KBM-7 (cell line): ENCODE data around the gene CTSE.
"Not testable (repeated sequence)": the region's sequence is repeated elsewhere in the genome, so short reads cannot be mapped to it uniquely, and the experiment has no call there.

Experiments used
- DNase-seq: peaks from one replicate; pipeline ENCODE4 v3.0.0-alpha.2; 2015
- in situ Hi-C: fragments of 300-500 bp; cut with MboI; formaldehyde crosslinking; loops from 2 replicates; pipeline ENCODE4 v1.14.3; 2020; ENCODE audit warnings: low sequenced_read_pairs, low pct_unique_long_range_greater_than_20kb, mixed read lengths

Gene CTSE

DNA sequence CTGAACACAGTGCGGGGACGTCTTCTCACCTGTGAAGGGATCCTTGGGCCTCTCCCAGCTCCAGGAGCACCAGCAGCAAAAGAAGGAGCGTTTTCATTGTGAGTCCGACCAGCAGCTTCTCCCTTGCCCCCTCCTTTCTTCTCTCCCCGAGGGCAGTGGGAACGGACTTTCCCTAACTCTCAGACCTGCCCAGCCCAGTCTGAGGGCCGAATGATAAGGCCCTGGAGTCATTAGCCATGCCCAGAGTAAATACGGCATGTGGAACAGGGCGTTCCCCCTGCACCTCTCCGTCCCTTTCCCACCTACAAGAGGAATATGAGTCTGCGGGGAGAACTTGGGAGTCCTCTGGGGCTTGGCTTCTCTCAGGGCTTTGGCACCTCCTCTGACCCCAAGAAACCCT, at the start of gene CTSE:
Gene CTSE (minus strand): TSS at position 201 of the 400 bp plus-strand sequence. CDS start 104 bp downstream, at position 97.
- in situ Hi-C loops: no loop called here
- DNase-seq: no peak

DNA sequence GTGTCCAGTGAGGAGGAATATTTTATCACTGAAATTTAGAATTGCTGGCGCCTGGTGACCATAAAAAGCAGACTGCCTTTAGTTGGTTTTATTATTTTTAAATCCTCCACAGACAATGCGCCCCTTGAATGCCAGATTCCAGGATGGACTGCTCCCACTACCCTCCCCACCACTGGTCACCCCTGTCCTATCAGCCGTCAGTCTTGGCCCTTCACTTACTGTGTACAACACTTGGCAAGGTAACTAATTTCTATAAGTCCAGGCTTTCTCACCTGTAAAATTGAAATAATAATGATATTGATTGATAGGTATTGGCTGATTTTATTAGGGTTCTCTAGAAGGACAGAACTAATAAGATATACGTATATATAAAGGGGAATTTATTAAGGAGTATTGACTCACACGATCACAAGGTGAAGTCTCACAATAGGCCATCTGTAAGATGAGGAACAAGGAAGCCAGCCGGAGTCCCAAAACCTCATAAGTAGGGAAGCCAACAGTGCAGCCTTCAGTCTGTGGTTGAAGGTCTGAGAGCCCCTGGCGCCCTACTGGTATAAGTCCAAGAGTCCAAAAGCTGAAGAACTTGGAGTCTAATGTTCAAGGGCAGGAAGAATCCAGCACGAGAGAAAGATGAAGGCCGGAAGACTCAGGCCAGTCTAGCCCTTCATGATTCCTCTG, 47.1 kb upstream of the CTSE start:
- in situ Hi-C loops: no loop called here
- DNase-seq: no peak

GRCh38 chr1:206068314-206068713, 44.6 kb upstream of the CTSE start:
- no peak for DNase-seq
- in situ Hi-C loops: no loop called here

GRCh38 chr1:206067486-206068227, 44.0 kb upstream of the CTSE start:
- no peak for DNase-seq
- in situ Hi-C loops: no loop called here

GRCh38 chr1:206066479-206067171, 42.9 kb upstream of the CTSE start:
- no peak for DNase-seq

GRCh38 chr1:206065547-206066145, 42.0 kb upstream of the CTSE start:
- no peak for DNase-seq
- in situ Hi-C loops: no loop called here

More at GRCh38 chr1:206066479-206067171, 42.9 kb upstream of the CTSE start:
- in situ Hi-C loops: no loop called here

- DNase-seq, in situ Hi-C loops: not testable (repeated sequence)
These were observed 40.8 kb upstream of the CTSE start for GRCh38 chr1:206064501-206064900.

- DNase-seq, in situ Hi-C loops: not testable (repeated sequence)
These were observed 40.3 kb upstream of the CTSE start for GRCh38 chr1:206064001-206064400.

- in situ Hi-C loops: no loop called here
- DNase-seq: no peak
These were observed 38.8 kb upstream of the CTSE start for GRCh38 chr1:206062464-206062863.

DNA sequence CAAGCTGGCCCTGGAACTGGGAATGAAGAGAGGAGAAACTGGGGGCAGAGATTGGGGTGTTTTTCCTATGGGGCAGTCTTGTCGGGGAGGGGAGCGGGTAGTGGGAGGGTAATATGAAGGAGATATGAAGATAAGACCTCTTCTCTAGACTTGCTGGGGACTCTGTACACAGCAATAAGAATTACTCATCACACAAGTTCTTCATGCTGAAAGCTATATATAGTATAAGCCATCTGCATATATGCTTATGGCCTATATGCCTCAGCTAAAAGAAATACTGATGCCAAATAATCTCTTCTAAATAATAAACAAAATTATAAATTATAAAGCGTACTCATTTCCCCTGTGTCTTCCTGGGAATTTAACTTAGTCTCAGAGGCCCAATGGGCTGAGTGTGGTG, 37.1 kb upstream of the CTSE start:
- in situ Hi-C loops: no loop called here
- no peak for DNase-seq

GRCh38 chr1:206059355-206059915, 35.7 kb upstream of the CTSE start:
- no peak for DNase-seq
- in situ Hi-C loops: no loop called here

DNA sequence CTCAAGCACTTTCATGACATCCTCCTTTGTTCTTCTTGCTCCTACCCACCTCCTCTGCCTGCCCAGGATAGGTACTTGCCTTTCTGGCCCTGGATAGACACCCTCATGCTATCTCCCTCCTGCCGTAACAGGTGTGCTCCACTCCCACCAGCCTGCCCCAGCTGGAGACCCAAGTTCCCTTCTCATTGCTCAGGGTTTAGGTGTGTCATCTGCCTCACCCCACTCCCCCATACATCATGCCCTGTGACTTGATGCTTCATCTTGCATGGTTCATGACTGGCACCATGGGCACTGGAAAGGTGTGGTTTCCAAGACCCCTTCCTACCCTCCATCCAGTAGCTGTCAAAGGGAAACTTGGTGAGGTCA, 35.2 kb upstream of the CTSE start:
- DNase-seq: no peak
- in situ Hi-C loops: no loop called here

DNA sequence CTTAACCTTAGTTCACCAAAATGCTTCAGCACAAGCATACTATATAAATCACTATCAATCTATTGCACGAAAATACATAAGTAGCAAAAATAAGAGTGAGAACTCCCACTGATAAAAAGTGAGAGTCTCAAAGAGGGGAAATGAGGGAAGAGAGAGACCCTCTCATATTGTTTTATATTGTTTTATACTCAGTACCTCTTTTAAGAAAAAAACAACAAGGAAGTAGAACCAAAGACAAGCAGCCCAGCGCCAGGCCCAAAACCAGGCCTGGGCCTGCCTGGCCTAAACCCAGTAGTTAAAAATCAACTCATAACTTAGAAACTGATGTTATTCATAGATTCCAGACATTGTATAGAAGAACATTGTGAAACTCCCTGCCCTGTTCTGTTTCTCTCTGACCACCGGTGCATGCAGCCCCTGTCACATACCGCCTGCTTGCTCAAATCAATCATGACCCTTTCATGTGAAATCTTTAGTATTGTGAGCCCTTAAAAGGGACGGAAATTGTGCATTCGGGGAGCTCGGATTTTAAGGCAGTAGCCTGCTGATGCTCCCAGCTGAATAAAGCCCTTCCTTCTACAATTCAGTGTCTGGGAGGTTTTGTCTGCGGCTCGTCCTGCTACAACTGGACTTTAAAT, 34.7 kb upstream of the CTSE start:
- in situ Hi-C loops, DNase-seq: not testable (repeated sequence)

DNA sequence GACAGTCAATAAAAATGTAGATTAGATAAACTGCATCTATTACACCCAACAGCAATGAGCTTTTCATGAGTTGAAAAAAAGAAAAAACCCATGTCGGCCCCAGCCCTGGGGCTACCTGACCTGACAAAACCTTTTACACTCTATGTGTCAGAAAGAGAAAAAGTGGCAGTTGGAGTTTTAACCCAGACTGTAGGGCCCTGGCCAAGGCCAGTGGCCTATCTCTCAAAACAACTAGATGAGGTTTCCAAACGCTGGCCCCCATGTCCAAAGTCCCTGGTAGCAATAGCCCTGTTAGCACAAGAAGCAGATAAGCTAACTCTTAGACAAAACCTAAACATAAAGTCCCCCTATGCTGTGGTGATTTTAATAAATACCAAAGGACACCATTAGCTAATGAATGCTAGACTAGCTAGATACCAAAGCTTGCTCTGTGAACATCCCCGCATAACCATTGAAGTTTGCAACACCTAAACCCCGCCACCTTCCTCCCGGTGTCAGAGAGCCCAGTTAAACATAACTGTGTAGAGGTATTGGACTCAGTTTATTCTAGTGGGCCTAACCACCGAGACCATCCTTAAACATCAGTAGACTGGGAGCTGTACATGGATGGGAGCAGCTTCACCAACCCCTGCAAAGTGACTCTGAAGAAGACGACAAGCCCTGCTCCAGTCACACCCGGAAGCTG, 32.1 kb upstream of the CTSE start:
- in situ Hi-C loops, DNase-seq: not testable (repeated sequence)

DNA sequence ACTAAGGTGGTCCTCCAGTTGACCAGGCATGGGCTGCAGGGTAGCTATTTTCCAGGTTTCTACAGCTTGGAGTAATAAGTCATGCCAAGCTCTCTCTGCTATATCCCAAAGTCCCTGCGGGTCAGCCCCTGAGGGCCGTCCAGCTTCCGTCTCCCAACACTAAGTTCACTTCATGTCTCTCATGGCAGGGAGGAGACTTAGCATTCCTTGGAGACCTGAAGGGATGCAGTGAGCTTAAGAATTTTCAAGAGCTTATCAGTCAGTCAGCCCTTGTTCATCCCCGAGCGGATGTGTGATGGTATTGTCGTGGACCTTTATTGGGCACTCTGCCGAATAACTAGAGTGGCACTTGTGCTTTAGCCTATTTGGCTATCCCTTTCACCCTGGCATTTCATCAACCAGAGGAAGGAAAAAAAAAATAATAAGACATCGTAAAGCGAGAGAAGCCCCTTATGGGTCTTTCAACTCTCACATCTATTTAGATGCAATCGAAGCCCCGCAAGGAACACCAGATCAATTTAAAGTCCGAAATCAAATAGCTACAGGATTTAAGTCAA, 31.5 kb upstream of the CTSE start:
- in situ Hi-C loops, DNase-seq: not testable (repeated sequence)

DNA sequence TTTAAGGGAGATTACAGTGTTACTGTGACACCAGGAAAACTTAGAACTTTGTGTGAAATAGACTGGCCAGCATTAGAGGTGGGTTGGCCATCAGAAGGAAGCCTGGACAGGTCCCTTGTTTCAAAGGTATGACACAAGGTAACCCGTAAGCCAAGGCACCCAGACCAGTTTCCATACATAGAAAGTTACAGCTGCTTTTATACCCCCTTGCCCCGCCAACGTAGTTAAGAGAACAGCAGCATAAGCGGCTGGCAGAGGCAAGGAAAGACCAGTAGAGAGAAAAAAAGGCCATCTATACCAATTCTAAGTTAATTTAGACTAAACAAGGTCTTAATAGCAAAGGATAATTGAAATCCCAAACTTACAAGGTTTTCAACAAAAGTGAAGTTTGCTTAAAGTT, 29.9 kb upstream of the CTSE start:
- DNase-seq, in situ Hi-C loops: not testable (repeated sequence)

- DNase-seq, in situ Hi-C loops: not testable (repeated sequence)
These were observed 29.4 kb upstream of the CTSE start, which contains the start of gene RHEX for GRCh38 chr1:206052919-206053610. TSS of gene RHEX (plus strand) at chr1:206053173. CDS start at chr1:206097829, 44,656 bp downstream.
